Progenitor cell of endocrine pancreas (in vitro differentiated cells): ENCODE results near the gene PITPNC1. TPM values are rescaled to one million over a fixed set of nuclear protein-coding genes. Genes with fewer than 3 reads are reported as not detected.
A peak's percentile ranks its signal among the peaks of the same experiment; 100 is the strongest.

Source experiments
- DNase-seq: peaks from one replicate; pipeline ENCODE4 v3.0.0; 2021; ENCODE audit warnings: low spot score; ENCODE audit not compliant: unreplicated experiment
- H3K27ac Mint-ChIP-seq: 2 replicates; pipeline ENCODE4 v1.8.0; 2021; ENCODE audit warnings: mild to moderate bottlenecking, moderate library complexity, mixed read lengths
- H3K27me3 Mint-ChIP-seq: 2 replicates; pipeline ENCODE4 v1.8.0; 2021; ENCODE audit warnings: mixed read lengths
- H3K36me3 Mint-ChIP-seq: 2 replicates; pipeline ENCODE4 v1.8.0; 2022; ENCODE audit warnings: mixed read lengths; ENCODE audit not compliant: insufficient read depth
- H3K4me1 Mint-ChIP-seq: 2 replicates; pipeline ENCODE4 v1.8.0; 2021; ENCODE audit warnings: low read depth, mixed read lengths
- H3K4me3 Mint-ChIP-seq: 2 replicates; pipeline ENCODE4 v1.8.0; 2021; ENCODE audit warnings: low read depth, mild to moderate bottlenecking, moderate library complexity, mixed read lengths
- H3K9me3 Mint-ChIP-seq: 2 replicates; pipeline ENCODE4 v1.8.0; 2021; ENCODE audit warnings: low read depth, mixed read lengths
- CTCF ChIP-seq: fragments of 200-600 bp; sonication (generic); IDR thresholded peaks from one replicate; pipeline ENCODE4 v1.5.0; 2021; ENCODE audit warnings: antibody characterized with exemption, mild to moderate bottlenecking; ENCODE audit not compliant: unreplicated experiment
- total RNA-seq: library from RNA; stranded (reverse); gene quantifications from 2 replicates; pipeline ENCODE4 v1.2.1, GENCODE V29; 2021

Gene PITPNC1
- total RNA-seq, 1 donor from 2014 or later: 53.2 TPM

DNA sequence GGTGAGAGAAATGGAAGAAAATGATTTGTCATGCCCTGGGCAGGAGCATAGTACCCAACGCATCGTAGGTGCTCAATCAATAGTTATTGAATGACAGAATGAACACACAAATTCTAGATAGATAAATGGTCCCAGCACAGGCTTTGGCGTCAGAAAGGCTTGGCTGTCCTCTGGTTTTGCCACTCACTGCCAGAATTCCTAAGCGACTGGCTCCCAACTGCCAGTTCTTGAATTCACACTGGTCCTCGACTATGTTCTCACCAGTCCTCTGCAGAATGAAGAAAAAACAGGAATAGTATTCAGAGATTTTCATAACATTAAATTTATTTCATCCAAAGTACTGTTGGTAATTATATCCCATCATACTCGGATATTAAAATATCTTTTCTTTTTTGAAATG lies 177.6 kb downstream of the PITPNC1 start:
- no peaks in the 10 kb centered on the region for H3K9me3 Mint-ChIP-seq
- no peak overlapping the region for H3K27ac Mint-ChIP-seq
- no peak for TF ChIP-seq CTCF
- H3K4me3 Mint-ChIP-seq: no peak overlapping the region
- DNase-seq: no peak
- H3K36me3 Mint-ChIP-seq: peaks cover 12% of the 10 kb centered on the region
- H3K27me3 Mint-ChIP-seq: no peaks in the 10 kb centered on the region
- peaks cover 2% of the 10 kb centered on the region for H3K4me1 Mint-ChIP-seq

DNA sequence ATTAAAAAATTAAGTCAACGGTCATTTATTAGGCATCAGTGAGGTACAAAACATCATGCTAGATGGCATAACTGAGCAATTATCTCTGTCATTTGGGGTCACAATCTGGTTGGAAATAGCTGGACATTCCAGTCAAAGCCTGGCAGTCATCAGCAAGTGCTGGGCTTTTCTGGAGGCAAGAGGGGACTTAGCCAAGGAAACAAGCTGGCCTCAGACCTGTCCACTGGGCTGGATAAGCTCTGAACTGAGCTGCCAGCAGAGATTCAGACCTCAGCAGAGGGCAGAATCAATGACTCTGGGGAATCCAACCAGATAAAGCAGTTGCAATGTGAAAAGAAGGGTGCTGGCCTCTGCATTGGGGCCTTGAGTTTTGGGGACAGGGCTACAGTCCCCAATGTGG lies 178.8 kb downstream of the PITPNC1 start:
- TF ChIP-seq CTCF: no peak
- no peak overlapping the region for H3K4me3 Mint-ChIP-seq
- H3K9me3 Mint-ChIP-seq: no peaks in the 10 kb centered on the region
- H3K27ac Mint-ChIP-seq: no peak overlapping the region
- H3K27me3 Mint-ChIP-seq: no peaks in the 10 kb centered on the region
- peaks cover 2% of the 10 kb centered on the region for H3K4me1 Mint-ChIP-seq
- no peak for DNase-seq
- H3K36me3 Mint-ChIP-seq: peaks cover 12% of the 10 kb centered on the region

DNA sequence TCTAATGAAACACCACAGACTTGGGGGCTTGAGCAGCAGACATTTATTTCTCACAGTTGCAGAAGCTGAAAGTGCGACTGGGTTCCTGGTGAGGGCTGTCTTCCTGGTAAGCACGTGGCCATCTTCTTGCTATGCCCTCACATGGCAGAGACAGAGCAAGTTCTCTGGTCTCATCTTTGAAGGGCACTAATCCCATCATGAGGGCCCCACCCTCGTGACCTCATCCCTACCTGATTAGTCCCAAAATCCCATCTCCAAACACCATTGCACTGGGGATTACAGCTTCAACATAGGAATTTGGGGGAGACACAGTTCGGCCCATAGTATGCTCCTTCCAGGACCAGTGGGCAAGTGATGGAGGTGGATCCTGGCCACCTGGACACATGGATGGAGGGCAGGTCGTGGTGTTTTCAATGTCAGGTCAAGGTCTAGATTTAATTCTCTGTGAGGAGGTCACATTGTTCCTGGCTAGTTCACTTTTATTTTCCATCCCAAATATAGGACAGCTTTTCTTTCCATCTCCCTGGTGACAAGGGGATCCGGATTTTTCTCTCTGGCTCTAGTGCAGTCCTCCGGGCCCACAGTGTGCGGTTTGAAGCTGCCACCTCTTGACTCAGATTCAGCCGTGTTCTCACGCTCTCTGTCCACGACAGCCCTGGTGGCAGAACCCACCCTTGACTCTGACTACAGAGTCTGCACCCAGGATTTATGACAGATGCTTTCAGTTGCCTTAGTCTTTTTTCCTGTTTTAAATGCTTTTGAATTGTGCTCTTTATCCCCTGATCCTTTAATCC lies 180.2 kb downstream of the PITPNC1 start:
- Mint-ChIP-seq H3K4me1 (no peaks in the 10 kb centered on the region), H3K4me3 (no peak overlapping the region), H3K36me3 (peaks cover 11% of the 10 kb centered on the region), H3K9me3 (no peaks in the 10 kb centered on the region), H3K27me3 (no peaks in the 10 kb centered on the region), H3K27ac (peak overlapping the region; percentile 54)
- TF ChIP-seq CTCF: no peak
- no peak for DNase-seq

DNA sequence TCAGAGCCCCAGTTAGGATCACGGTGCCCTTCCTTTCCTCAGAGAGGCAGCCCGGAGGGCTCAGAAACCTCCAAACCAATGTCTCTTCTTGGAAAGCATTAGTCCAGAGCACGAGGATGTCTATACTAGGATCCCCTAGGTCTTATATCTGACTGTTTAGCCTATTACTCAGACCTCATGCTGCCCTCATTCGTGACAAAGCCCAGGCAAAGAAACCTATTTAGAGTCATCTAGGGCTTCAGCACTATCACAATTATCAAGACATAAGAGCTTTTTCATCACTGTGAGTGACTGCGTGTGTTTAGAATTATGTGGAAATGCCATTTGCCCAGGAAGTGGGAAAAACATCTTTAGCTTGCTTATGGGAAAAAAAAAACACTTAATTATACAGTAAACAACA lies 180.8 kb downstream of the PITPNC1 start:
- H3K36me3 Mint-ChIP-seq: peaks cover 12% of the 10 kb centered on the region
- H3K4me3 Mint-ChIP-seq: no peak overlapping the region
- no peaks in the 10 kb centered on the region for H3K9me3 Mint-ChIP-seq
- no peak for TF ChIP-seq CTCF
- DNase-seq: no peak
- no peaks in the 10 kb centered on the region for H3K4me1 Mint-ChIP-seq
- peak overlapping the region; percentile 54 for H3K27ac Mint-ChIP-seq
- no peaks in the 10 kb centered on the region for H3K27me3 Mint-ChIP-seq

DNA sequence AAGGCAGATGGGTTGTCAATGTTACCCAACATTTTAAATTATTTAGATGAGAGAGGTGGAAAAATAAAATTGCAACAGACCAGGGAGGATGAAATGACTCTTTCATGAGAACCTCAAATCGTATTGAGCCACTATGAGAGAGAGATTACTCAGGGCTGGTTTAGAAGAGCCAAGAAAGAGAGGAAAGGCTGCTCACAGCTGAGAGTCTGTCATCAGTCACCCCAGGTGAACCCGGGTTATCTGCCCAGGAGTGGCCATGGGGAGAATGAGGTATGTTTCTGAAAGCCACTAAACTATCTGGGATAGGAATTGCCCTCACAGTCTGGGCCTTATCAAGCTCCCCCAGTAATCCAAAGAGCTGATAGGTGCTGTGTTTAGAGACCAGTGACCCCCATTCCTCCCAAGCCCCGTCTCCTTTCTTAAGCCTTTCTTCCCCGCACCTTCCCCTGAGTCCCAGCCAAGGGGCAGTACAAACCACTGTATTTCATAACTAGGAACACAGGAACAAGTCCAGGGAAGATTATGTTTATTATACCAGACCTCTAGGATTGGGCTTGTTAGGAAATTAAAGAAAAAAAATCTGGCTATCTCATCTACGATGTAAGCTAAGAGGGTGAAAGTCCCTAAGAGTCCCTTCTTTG lies 181.8 kb downstream of the PITPNC1 start:
- Mint-ChIP-seq H3K36me3 (peaks cover 10% of the 10 kb centered on the region), H3K27me3 (no peaks in the 10 kb centered on the region), H3K4me3 (no peak overlapping the region), H3K4me1 (no peaks in the 10 kb centered on the region), H3K27ac (no peak overlapping the region), H3K9me3 (peaks cover 3% of the 10 kb centered on the region)
- no peak for TF ChIP-seq CTCF
- DNase-seq: no peak
